BE2C (cell line): ENCODE measurements around the gene SPINK5.

Experiments
- DNase-seq: peaks from one replicate; pipeline ENCODE4 v3.0.0-alpha.2; 2020
- H3K27me3 ChIP-seq: fragments of 250-450 bp; sonication (Bioruptor Pico); 2 replicates; pipeline ENCODE4 v1.5.1; 2020; ENCODE audit warnings: mild to moderate bottlenecking
- H3K36me3 ChIP-seq: fragments of 250-450 bp; sonication (Bioruptor Pico); 2 replicates; pipeline ENCODE4 v1.5.1; 2020; ENCODE audit warnings: mild to moderate bottlenecking
- H3K4me1 ChIP-seq: fragments of 250-450 bp; sonication (Bioruptor Pico); 2 replicates; pipeline ENCODE4 v1.5.1; 2020
- H3K4me3 ChIP-seq: 2 replicates; pipeline ENCODE4 v1.5.1; 2011; ENCODE audit warnings: low read depth, low read length
- H3K9me3 ChIP-seq: fragments of 250-450 bp; sonication (Bioruptor Pico); 2 replicates; pipeline ENCODE4 v1.5.1; 2020
- TF ChIP-seq, protein P1 (sequence below): IDR thresholded peaks from 2 replicates; pipeline ENCODE4 v1.5.1; 2012; ENCODE audit warnings: mild to moderate bottlenecking, low read depth, low read length

SPINK5 gene

DNA sequence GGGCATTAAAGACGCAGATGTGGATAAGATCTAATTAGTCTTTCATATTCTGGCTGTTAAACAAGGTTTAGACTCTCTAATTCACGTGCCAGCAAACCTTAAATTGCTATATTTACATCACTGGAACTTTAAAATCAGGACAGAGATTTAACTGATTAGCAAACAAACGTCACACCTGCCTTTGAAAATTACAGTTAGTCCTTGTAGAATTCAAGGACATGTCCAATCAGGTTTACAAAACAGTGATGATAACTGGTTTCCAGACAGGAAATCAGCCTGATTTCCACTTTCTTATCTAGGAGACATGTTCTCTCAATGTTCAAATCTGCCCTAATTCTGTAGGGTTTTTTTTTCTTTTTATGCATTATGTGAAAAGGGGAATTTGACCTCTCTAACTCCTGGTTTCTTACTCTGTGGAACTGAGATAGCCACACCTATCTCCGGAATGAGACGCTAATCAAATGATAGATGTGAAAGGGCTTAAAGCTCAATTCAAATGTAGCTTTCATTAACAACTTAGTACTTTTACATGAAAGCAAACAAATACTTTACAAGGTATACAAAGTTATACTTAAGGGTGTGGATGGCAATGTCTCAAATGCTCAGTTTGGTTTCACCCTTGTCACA is 26.5 kb downstream of the SPINK5 start:
- no peaks in the 10 kb centered on the region for H3K9me3 ChIP-seq
- DNase-seq = no peak
- TF ChIP-seq, protein P1, sequence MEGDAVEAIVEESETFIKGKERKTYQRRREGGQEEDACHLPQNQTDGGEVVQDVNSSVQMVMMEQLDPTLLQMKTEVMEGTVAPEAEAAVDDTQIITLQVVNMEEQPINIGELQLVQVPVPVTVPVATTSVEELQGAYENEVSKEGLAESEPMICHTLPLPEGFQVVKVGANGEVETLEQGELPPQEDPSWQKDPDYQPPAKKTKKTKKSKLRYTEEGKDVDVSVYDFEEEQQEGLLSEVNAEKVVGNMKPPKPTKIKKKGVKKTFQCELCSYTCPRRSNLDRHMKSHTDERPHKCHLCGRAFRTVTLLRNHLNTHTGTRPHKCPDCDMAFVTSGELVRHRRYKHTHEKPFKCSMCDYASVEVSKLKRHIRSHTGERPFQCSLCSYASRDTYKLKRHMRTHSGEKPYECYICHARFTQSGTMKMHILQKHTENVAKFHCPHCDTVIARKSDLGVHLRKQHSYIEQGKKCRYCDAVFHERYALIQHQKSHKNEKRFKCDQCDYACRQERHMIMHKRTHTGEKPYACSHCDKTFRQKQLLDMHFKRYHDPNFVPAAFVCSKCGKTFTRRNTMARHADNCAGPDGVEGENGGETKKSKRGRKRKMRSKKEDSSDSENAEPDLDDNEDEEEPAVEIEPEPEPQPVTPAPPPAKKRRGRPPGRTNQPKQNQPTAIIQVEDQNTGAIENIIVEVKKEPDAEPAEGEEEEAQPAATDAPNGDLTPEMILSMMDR = no peak
- no peaks in the 10 kb centered on the region for H3K27me3 ChIP-seq
- no peaks in the 10 kb centered on the region for H3K4me1 ChIP-seq
- no peaks in the 10 kb centered on the region for H3K36me3 ChIP-seq
- H3K4me3 ChIP-seq = no peak overlapping the region

DNA sequence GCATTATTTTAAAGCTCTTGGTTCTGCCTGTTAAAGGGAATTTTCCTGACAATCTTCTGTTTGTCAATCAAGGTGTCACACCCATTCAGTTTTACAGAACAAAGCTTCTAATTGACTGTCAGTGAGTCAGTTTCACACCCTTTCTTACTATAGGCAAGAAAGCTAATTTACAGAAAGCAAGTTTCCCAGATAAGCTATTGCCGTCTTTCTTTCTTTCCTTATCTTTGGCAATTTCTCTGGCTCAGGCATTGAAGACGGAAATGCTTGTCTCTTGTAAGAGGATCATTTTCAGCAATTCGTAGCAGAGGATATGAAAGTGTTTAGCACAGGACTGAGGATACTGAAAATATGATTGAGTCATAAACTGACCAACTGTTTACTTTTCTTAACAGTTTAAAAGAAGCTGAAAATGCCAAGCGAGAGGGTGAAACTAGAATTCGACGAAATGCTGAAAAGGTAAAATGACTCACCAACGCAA is 27.0 kb downstream of the SPINK5 start:
- Histone ChIP-seq H3K27me3 (no peaks in the 10 kb centered on the region), H3K36me3 (no peaks in the 10 kb centered on the region), H3K4me3 (no peak overlapping the region), H3K9me3 (no peaks in the 10 kb centered on the region), H3K4me1 (no peaks in the 10 kb centered on the region)
- TF ChIP-seq, protein P1 = no peak
- DNase-seq = no peak

DNA sequence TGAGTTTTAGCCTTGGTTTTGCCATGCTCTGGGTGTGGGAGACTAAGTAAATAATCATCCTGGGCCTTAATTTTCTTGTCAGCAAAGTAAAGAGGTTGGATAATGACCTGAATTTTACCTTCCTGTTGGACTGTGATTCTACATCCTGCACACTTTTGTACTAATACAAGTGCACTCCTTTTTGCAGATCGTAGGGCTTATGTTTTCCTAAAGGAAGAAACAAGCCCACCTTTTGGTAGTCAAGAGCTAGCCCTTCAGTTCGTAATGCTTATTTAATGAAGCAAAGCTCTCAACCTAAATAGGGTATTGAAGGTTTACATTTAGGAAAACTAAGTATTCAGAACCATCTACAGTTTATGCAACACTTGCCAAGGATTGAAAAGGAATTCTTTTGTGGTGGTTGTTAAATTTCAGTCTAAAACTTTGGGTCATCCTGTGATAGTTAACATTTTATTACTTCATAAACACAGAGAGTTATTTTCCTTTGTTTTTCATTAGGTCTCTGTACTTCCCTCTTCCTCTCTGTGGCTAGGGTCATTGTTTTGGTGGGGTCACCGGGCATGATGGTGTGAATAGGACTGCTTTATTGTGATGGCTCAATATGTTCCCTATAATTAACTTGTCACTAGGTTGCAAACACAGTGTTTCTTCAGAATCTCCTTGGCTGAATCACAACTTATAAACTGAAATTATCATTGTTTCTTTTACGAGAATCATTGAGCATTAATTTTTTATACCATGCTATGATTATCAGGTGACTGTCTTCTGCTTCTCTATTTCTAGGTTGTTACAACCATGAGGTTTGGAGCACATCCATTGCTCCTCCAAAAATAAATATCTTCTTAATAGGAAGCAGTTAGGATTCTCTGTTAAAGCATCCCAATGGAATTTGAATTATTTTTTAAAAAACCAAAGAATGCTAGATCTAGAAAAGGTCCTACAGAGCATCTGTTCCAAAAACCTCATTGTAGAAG is 28.5 kb downstream of the SPINK5 start:
- Histone ChIP-seq H3K27me3 (no peaks in the 10 kb centered on the region), H3K4me3 (no peak overlapping the region), H3K9me3 (no peaks in the 10 kb centered on the region), H3K4me1 (no peaks in the 10 kb centered on the region), H3K36me3 (no peaks in the 10 kb centered on the region)
- TF ChIP-seq, protein P1 = no peak
- no peak for DNase-seq

DNA sequence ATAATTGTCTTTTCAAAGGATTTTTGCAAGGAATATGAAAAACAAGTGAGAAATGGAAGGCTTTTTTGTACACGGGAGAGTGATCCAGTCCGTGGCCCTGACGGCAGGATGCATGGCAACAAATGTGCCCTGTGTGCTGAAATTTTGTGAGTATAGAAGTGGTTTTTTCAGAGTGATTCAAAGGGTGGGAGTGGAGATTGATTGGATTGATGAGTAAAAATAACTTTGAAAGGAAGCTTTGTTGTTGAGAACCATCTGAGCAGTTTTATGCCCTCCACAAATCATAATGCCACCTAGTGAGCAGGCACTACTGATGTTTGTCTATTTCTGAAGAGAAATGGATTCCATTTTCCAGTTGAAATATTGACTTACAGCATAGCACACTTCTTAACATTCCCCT is 30.6 kb downstream of the SPINK5 start:
- TF ChIP-seq, protein P1 = no peak
- no peak for DNase-seq
- H3K4me3 ChIP-seq = no peak overlapping the region
- H3K36me3 ChIP-seq = no peaks in the 10 kb centered on the region
- H3K27me3 ChIP-seq = no peaks in the 10 kb centered on the region
- no peaks in the 10 kb centered on the region for H3K4me1 ChIP-seq
- H3K9me3 ChIP-seq = no peaks in the 10 kb centered on the region

DNA sequence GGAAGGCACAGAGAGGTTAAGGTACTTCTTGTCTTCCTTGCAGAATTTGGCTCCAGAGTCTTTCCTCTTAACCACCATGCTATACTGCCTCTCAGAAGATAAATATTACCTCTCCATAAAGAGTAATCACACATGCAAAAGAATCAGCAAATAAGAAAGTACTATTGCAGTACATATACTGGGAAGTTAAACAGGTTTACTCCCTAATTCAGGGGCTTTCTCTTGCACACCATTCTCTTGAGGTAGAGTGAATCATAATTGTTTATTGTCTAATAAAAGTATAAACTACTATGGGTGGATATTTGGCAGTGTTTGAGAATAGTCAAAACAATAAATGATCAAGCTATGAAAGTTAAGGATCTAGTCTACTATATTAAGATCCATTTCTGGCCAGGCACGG is 40.4 kb downstream of the SPINK5 start:
- Histone ChIP-seq H3K4me1 (no peaks in the 10 kb centered on the region), H3K27me3 (no peaks in the 10 kb centered on the region), H3K9me3 (no peaks in the 10 kb centered on the region), H3K4me3 (no peak overlapping the region), H3K36me3 (no peaks in the 10 kb centered on the region)
- TF ChIP-seq, protein P1 = no peak
- DNase-seq = no peak

DNA sequence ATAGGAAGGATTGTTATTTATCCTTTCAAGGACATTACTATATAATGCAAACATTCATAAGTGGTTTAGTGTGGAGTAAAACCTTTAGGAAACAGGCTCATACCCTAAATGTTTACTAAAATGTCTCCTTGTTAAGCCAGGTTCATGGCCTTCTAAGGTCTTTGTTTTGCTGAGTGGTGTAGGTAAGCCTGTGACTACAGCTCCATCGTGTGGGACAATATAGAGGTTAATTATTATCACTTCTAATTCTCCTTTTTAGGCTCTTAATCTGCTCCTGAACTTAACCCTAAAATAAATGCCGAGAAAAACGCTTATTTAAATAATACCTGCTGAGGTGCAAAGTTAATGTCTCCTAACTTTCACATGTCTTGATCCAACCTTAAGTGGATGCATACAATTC is 43.8 kb downstream of the SPINK5 start:
- H3K9me3 ChIP-seq = no peaks in the 10 kb centered on the region
- no peak overlapping the region for H3K4me3 ChIP-seq
- TF ChIP-seq, protein P1 = no peak
- no peaks in the 10 kb centered on the region for H3K36me3 ChIP-seq
- no peaks in the 10 kb centered on the region; the same call in 1 of the 2 replicates for H3K27me3 ChIP-seq
- H3K4me1 ChIP-seq = no peaks in the 10 kb centered on the region
- DNase-seq = no peak
